Transverse colon (tissue), 4 donors: ENCODE measurements around the gene CHIT1. TPM values are rescaled to one million over a fixed set of nuclear protein-coding genes. Genes with fewer than 3 reads are reported as not detected.

Source experiments
- DNase-seq: peaks from one replicate; pipeline ENCODE4 v3.0.0-alpha.2; 2019
- H3K27ac ChIP-seq, 4 donors: fragments of 200-600 bp; sonication (generic); 2 replicates each; pipeline ENCODE4 v1.5.1; 2016 to 2018; ENCODE audit warnings: inconsistent platforms in 4 of 4
- H3K27me3 ChIP-seq: fragments of 200-600 bp; sonication (generic); 2 replicates; pipeline ENCODE4 v1.5.1; 2017; ENCODE audit warnings: inconsistent platforms
- H3K36me3 ChIP-seq, 4 donors: fragments of 200-600 bp; sonication (generic); 2 replicates each; pipeline ENCODE4 v1.5.1; 2017 to 2019; ENCODE audit warnings: inconsistent platforms in 4 of 4
- H3K4me1 ChIP-seq, 4 donors: fragments of 200-600 bp; sonication (generic); 2 replicates each; pipeline ENCODE4 v1.5.1; 2017 to 2020; ENCODE audit warnings: inconsistent platforms in 4 of 4
- H3K4me3 ChIP-seq, 4 donors: fragments of 200-600 bp; sonication (generic); 1 replicate in 1 of 4; 2 replicates in 3 of 4; pipeline versions ENCODE4 v1.5.1 to v1.6.1; 2017 to 2019; ENCODE audit warnings: inconsistent platforms in 4 of 4
- H3K9me3 ChIP-seq, 2 donors: fragments of 200-600 bp; sonication (generic); 2 replicates each; pipeline ENCODE4 v1.5.1; 2017 to 2019; ENCODE audit warnings: inconsistent platforms in 2 of 2
- EP300 ChIP-seq: sonication (generic); formaldehyde crosslinking; IDR thresholded peaks from one replicate; pipeline ENCODE4 v1.6.1; 2017; ENCODE audit warnings: antibody characterized with exemption, low read depth
- POLR2A ChIP-seq: fragments of 450-650 bp; IDR thresholded peaks from one replicate; pipeline ENCODE4 v1.6.1; 2016; ENCODE audit warnings: antibody characterized with exemption, mild to moderate bottlenecking, moderate library complexity
- POLR2AphosphoS5 ChIP-seq, 3 donors: sonication (generic); formaldehyde crosslinking; IDR thresholded peaks; one replicate each; pipeline ENCODE4 v1.6.1; 2016; ENCODE audit warnings: antibody characterized with exemption in 3 of 3
- WGBS, 2 donors: methylation state at CpG; one replicate each; pipeline ENCODE4 v1.1.5; 2018; ENCODE audit warnings: low coverage in 1 of 2; 5-methylcytosine and 5-hydroxymethylcytosine counted together
- in situ Hi-C, 4 donors: fragments of 200-750 bp; cut with MboI; loops; one replicate each; pipeline versions ENCODE4 v1.15.0 to v1.15.1; 2017; ENCODE audit warnings: low sequenced_read_pairs in 3 of 4, low pct_ligation_motif_present in 1 of 4, low pct_unique_long_range_greater_than_20kb in 1 of 4
- intact Hi-C: fragments of 100-400 bp; cut with DNase I; formaldehyde crosslinking; loops from one replicate; pipeline ENCODE4 v1.15.1; 2023; ENCODE audit warnings: low total_unique reads
- total RNA-seq, 4 donors: library from RNA; depleted of rRNA; stranded (reverse); fragments of >200 nt; gene quantifications; one replicate each; pipeline ENCODE4 v1.1.0, GENCODE V29; 2016
- TF ChIP-seq, protein P1 (sequence below), 5 experiments: fragments of 200-600 bp in 3 of 5; fragments of 450-650 bp in 2 of 5; sonication (generic) in 3 of 5; IDR thresholded peaks; 1 replicate in 2 of 5; 2 replicates in 3 of 5; pipeline ENCODE4 v1.5.1; 2016 to 2017; ENCODE audit warnings: antibody characterized with exemption in 5 of 5, inconsistent platforms in 3 of 5, mild to moderate bottlenecking in 2 of 5, moderate library complexity in 1 of 5

CHIT1 gene
- total RNA-seq, 4 donors from 2014 or later = 0.79 TPM; not detected in 3

GRCh38 chr1:203273869-203274602 is 44.6 kb upstream of the CHIT1 start:
- H3K27ac ChIP-seq = peak overlapping the region; percentile 83 to 89 (median 87)
- H3K27me3 ChIP-seq = no peaks in the 10 kb centered on the region
- H3K4me1 ChIP-seq = peaks cover 38 to 80% (median 54%) of the 10 kb centered on the region in 4 donors
- H3K9me3 ChIP-seq = no peaks in the 10 kb centered on the region
- 47 to 73% methylated on average over 6 to 12 of the region's 12 CpGs for WGBS, 2 donors
- no peaks in the 10 kb centered on the region for H3K36me3 ChIP-seq
- intact Hi-C loops (loop anchor here (2.0 to 5.0 kb wide), 2 partner anchors 65 to 1562 kb away; no protein-coding TSS in a partner anchor), in situ Hi-C loops (loop anchor here (5.0 to 25.0 kb wide), 4 partner anchors 58 to 211 kb away; no protein-coding TSS in a partner anchor)
- DNase-seq = peak; percentile 68
- peak overlapping the region in 1 of 4 donors; percentile 30 for H3K4me3 ChIP-seq
- TF ChIP-seq, protein P1, sequence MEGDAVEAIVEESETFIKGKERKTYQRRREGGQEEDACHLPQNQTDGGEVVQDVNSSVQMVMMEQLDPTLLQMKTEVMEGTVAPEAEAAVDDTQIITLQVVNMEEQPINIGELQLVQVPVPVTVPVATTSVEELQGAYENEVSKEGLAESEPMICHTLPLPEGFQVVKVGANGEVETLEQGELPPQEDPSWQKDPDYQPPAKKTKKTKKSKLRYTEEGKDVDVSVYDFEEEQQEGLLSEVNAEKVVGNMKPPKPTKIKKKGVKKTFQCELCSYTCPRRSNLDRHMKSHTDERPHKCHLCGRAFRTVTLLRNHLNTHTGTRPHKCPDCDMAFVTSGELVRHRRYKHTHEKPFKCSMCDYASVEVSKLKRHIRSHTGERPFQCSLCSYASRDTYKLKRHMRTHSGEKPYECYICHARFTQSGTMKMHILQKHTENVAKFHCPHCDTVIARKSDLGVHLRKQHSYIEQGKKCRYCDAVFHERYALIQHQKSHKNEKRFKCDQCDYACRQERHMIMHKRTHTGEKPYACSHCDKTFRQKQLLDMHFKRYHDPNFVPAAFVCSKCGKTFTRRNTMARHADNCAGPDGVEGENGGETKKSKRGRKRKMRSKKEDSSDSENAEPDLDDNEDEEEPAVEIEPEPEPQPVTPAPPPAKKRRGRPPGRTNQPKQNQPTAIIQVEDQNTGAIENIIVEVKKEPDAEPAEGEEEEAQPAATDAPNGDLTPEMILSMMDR (IDR thresholded peaks at IDR 0.05) = no peak
- peak in 1 of 3 donors; percentile 48 for TF ChIP-seq POLR2AphosphoS5 (IDR thresholded peaks at IDR 0.05)
- TF ChIP-seq EP300 = no peak

DNA sequence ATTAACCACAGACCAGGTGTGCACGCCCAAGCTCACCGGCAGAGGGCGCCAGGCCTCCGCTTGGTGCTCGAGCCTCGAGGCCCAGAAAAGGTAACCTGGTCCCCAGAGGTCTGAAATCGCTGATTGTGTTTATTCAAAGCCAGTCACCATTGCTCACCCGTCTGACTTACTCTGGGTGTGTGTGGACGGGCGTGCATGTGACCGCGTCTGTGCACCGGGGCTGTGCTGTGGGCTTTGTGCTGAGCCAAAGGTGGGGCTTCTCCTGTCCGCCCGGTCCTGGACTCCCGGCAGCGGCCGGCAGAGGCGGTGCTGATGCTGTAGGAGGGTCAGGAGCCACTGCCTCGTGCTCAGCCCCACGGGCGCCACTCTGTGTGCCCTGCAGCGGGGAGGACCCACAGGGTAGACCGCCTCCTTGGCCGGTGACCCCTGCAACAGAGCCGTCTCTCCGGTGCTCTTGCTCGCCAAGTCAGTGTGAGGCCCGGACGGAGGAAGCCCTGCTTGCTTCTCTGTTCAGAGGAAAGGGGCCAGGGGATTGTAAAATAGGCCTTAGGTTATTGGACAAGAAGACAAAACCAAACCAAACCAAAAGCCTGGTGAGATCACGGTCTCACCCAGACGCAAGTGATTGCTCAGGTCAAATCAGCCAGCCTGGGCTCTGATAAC is 43.9 kb upstream of the CHIT1 start:
- Histone ChIP-seq H3K36me3 (no peaks in the 10 kb centered on the region), H3K27ac (peak overlapping the region; percentile 83 to 89 (median 87)), H3K4me3 (peak overlapping the region in 2 of 4 donors; percentile 25 to 30), H3K27me3 (no peaks in the 10 kb centered on the region), H3K9me3 (no peaks in the 10 kb centered on the region), H3K4me1 (peaks cover 33 to 73% (median 49%) of the 10 kb centered on the region in 4 donors)
- WGBS, 2 donors = 21 to 60% methylated on average over 2 to 25 of the region's 32 CpGs
- in situ Hi-C loops = loop anchor here (5.0 to 25.0 kb wide), 4 partner anchors 59 to 211 kb away; no protein-coding TSS in a partner anchor
- TF ChIP-seq POLR2AphosphoS5 (IDR thresholded peaks at IDR 0.05) = peak; percentile 14 to 61 (median 36)
- TF ChIP-seq, protein P1 (IDR thresholded peaks at IDR 0.05) = peak; percentile 97 to 100 (median 99)
- no peak for TF ChIP-seq POLR2A
- intact Hi-C loops = loop anchor here (2.0 to 5.0 kb wide), 2 partner anchors 65 to 1561 kb away; no protein-coding TSS in a partner anchor
- peak; percentile 92 for DNase-seq

GRCh38 chr1:203272633-203273205 is 43.2 kb upstream of the CHIT1 start:
- intact Hi-C loops = loop anchor here (2.0 to 5.0 kb wide), 2 partner anchors 66 to 1560 kb away; no protein-coding TSS in a partner anchor
- Histone ChIP-seq H3K36me3 (no peaks in the 10 kb centered on the region), H3K4me1 (peaks cover 29 to 69% (median 43%) of the 10 kb centered on the region in 4 donors), H3K27ac (peak overlapping the region; percentile 83 to 89 (median 87)), H3K27me3 (no peaks in the 10 kb centered on the region), H3K4me3 (peak overlapping the region in 2 of 4 donors; percentile 25 to 30), H3K9me3 (no peaks in the 10 kb centered on the region)
- DNase-seq = no peak
- 22% methylated on average over 17 of the region's 17 CpGs; no CpG with 5 or more reads in 1 of the 2 donors for WGBS, 2 donors
- TF ChIP-seq POLR2A = no peak
- TF ChIP-seq, protein P1 (IDR thresholded peaks at IDR 0.05) = no peak
- in situ Hi-C loops = loop anchor here (5.0 to 25.0 kb wide), 4 partner anchors 60 to 212 kb away; no protein-coding TSS in a partner anchor
